Activated CD4-positive, alpha-beta T cell treated with anti-CD3 and anti-CD28 coated beads for 24 hours (primary cell): ENCODE results near the gene PAX5.

ENCODE experiments used
- DNase-seq, 2 donors: peaks; one replicate each; pipeline ENCODE4 v3.0.0-alpha.2; 2020; ENCODE audit warnings: low read depth in 2 of 2

The PAX5 gene

DNA sequence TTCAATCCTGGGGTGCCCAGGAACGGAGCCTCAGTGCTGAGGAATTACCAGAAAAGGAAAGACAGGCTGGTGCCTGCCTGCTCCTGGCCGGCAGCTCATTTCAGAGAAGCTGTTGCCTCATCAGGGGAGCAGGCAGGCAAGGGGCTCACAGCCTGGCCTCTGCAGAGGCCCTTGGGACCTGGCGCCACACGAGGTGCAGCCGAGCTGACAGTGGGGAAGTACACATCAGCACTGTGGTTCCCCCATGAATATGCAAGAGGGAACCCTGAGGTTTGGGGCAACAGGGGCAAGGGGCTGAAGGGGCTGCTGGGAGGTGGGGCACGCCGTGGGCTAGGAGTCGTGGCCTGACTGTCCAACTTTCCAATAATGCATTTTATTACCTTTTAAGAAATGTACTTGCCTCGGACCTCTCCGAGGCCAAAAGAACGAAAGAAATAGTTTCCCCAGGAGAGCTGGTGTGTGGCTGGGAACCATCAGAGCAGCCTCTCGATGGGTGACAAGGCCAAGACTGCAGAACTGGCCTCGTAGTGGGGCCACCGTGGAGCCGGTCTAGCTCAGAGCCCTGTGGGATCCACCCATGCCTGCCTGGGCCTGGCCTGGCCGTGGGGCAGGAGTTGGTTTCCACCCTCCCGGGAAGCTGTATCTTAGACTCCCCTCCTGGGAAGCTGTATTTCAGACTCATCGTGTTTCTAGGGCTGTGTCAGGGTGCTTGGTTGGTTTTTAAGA lies 198.6 kb downstream of the PAX5 start:
- no peak for DNase-seq

DNA sequence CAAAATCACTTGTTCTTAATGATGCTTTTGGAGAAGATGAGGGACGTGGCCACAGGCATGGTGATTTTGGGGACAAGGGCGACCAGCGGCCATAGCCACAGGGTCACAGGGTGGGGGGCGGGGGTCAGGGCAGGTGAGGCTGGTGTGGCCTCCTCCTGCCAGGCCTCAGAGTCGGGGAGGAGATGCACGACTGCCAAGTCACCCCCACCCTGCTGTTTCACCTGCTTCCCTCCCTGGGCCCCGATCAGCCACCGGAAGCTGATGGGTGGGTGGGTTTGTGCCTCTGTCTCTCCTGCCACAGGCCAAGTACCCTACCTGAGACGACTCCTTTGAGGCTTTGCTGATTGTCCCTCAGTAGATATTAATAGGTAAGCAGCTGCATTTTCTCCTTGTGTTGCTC lies 199.3 kb downstream of the PAX5 start:
- DNase-seq = no peak

DNA sequence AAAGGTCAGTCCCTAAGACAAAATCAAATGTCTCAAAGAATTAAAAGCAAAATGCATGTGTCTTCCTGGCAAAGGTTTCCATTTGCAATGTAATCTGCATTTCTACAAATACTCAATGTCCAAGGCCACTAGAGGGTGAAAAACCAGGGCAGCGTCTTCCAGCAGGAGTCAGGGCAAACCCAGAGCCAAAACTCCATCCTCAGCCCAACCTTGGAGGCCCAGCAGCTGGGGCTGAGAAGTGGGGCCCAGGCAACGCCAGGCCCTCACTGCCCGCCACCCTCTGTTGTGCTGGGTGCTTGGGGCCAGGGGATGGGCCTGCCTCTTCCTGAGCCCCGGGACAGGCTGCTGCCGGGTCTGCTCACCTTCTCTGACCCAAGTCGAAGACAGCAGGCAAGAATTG lies 200.1 kb downstream of the PAX5 start:
- no peak for DNase-seq

DNA sequence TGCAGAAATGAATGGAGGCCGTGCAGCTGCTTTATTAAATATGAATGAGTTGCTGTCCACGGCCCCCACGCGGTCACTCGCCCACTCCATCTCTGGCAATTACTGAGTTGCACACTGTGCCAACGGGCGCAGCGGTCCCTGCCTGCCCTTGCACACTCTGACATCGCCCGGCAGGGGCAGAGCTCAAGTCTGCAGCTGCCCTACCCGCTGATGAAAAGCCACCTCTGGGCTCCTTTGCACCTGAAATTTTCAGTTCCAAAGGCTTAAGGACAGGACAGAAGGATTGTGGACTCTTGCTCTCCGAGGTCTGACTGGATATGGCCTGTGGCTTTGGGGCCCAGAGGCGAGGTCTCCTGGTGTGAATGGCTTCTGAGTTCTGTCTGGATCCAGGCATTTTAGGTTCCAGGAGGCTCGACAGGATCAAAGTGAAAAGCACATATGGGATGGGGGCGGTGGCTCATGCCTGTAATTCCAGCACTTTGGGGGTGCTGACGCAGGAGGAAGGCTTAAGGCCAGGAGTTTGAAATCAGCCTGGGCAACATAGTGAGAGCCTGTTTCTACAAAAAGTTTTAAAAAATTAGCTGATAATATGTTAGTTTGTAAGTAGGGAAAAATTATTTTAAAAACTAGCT lies 201.8 kb downstream of the PAX5 start:
- no peak for DNase-seq

DNA sequence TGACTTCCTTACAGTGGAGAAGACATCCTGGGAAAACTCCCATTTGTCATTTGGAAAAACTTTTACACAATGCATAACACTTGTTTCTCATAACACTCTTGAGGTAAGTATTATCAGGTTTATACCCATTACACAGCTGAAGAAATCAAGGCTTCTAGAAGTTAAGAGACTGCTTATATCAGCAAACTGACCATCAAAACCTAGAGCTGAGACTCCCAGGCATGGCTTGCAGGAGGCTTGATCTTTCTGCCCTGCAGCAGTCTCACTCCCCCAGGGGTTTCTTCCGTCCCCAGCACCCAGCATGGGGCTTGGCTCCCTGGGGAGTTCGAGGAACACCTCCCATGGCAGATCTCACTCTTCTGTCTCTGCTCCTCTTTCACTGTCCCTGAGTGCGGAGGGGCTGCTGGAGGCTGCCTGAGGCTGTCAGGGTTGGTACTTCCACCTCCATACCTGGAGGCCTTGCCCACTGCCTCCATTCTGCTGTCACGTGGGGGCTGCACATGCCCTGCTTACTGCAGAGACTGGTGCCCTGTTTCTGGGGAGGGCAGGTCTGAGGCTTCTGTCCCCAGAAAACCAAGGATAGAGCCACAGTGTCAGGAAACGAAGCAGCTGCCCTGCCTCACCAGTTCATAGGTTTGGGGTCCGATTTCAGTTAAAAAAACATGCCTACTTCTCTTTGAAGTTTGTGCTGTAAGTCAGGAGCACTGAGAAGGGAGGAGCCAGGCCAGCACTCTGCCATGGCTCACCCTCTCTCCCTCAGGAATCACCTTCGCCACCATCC lies 202.5 kb downstream of the PAX5 start:
- no peak for DNase-seq

DNA sequence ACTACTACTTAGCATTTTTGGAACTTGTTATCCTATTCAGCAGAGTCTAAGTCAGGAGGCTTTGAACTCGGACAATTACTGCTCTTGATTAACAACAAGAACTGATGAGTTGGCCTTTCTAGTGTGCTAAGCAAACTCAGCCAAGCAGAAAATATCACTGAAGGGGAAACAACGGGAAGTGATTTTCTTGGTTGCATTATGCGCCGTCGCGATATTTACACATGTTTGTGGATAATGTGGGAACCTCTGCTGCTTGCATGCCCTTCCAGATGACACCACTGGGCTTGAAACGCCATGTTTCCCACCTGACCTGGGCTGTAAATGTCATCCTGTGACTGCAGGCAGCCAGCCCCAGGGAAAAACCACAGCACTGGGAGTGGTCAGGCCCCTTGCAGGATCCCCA lies 205.5 kb downstream of the PAX5 start:
- DNase-seq = no peak

DNA sequence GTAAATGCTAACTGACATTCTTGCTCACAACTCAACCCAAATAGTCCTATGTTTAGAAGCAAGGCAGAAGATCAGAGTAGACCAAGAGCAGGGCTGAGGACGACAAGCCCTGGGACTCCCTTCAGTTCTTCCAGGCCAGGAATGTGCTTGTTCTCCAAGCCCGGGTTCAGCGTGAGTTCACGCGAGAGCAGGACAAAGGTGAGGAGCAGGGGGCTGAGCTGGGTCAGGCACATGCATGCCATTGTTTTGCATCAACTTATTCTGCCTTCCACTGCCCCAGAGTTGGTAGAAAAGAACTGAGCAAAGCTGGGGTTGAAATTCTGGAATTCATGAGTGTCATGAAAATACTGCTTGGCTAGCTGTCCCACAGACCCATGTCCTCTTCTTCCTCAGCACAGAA lies 206.5 kb downstream of the PAX5 start:
- DNase-seq = no peak

DNA sequence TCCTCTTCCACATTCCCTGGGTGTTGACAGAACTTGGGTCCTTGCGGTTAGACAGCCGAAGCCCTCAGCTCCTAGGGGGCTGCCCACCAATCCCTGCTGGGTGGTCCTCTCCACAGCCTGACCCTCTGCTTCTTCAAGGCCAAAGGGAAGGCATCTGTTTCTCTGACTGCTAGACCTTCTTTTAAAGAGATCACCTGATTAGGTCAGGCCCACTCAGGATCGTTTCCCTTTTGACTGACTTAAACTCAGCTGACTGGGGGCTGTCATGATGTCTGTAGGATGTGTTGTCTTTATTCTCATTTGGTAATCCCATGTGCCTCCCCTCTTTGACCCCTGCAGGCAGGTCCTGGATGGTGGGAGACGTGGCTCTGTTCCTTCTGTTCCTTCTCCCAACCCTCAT lies 207.5 kb downstream of the PAX5 start:
- DNase-seq = no peak

DNA sequence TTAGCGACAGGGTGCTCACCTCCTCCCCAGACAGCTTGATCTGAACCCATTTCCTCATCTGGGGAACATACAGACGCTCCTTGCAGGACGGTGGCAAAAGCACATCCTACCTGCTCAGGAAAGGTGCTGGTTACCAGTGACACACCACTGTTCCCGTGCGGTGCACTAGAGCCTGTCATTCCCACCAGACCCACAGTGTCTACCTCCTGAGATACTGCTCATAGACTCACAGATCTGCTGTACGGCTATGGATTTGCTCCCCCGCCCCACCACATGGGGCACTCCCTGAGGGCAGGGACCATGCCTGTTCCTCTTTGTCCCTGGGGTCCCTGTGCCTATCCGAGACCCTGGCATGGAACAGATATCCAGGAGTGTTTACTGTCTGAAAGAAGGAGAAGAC lies 208.9 kb downstream of the PAX5 start:
- no peak for DNase-seq

DNA sequence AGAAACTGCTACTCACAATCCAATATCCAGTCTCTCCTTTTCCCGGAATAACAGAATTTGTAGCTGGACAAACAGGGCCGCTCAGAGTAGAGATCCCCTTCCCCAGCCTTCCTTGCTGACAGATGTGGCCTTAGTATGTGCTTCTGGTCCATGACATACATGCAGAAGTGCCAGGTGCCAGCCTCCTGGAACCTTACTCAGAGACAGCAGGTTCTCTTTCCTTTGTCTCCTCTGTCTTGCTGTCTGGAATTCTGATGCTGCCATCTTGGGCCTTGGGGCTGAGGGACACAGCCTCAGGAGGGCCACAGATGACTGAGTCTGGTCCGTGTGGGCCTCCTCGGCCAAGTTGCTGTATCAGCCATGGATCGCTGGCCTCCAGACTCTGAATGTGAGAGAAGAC lies 210.1 kb downstream of the PAX5 start:
- no peak for DNase-seq

DNA sequence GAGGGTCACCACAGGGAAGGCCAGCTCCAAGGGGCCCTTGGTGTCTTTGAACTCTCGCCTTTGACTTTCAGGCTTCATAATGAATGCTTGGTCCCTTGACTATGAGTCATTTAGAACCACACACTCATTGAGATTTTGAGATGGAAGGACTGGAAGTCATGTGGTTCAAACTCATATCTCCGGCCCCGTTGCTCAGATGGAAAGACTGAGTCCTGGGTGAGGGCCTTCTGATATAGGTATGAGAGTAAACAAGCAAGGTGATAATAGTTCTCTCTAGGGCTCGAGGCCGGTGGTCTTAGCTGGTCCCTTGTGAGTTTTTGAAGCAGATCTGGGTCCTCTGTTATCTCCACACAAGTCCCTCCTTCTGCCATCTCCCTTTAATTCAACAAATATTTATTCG lies 210.6 kb downstream of the PAX5 start:
- no peak for DNase-seq

DNA sequence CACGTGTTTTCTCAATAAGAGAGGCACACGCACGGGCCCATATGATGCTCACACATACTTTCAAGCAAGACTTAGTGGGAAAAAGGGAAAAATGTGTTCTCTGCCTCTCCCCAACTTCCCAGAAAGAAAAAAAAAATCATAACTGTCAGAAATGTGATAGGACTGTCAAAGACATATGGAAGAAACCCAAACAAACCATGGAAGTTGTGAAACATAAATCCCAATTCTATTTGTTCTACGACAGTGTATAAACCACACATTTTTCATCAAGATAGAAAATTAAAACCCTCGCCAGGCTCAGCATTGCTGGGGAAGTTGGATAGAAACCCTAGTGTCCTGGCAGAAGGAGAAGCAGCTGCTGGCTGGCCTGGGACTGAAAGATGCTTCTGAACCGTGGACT lies 211.9 kb downstream of the PAX5 start:
- no peak for DNase-seq

DNA sequence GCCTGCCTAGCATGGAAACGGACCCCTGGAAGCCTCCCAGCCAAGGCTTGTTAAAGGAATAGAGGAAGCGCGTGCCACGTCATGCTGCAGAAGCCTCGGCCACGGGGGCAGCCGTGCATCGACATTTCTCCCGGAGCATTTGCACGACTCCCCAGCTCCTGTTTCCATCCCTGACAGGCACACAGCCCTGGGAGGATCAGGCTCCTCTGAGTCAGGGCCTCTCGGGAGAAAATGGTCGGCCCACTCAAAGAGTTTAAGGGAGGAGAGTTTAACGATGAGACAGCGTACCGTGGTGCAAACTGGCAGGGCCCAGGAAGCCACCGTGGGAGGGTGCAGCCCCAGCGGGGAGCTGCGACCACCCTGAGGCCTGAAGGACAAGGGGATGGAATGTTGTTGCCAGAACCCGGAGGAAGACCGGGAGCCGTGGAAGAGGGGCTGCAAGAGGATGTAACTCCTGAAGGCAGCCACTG lies 213.6 kb downstream of the PAX5 start:
- DNase-seq = no peak

DNA sequence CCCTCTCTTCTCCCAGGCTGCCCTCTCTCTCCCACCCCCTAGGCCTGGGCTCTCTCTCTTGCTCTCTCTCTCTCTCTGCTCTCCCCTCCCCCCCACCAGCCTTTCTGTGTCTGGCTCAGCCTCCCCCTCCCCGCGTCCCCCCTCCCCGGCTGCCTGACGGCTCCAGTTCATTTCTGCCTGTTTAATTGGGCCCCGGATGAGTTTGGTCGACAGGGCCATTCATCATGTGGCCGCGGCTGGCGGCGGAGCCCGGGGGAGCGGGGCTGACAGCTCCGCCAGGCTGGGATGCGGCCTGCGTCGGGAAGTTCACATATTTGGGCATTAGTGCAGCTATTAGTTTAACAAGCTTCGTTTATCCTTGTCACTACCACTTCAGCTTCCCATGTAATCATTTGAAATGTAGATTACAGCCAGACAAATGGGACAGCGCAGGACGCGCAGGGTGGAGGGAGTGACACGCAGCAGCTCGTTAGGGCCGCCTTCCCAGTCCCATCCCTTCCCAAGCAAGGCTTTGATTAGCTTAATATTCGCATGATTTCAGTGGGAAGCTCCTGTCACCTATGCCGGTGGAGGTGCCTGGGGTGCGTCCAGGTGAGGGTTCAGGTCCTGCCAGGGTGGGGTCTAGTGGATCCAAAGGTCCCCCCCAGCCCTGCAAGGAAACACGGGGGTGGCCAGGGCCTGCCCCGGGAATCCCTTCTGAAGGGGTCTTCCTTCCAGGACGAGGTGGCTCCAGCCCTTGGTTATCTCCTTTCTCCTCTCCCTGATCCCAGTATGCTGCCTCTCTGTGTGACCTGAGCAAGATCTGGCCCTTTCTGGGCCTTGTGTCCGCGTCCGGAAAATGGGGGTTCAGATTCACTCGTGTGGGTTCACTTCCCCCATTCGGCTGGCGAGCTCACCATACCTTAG lies 214.8 kb downstream of the PAX5 start:
- no peak for DNase-seq

DNA sequence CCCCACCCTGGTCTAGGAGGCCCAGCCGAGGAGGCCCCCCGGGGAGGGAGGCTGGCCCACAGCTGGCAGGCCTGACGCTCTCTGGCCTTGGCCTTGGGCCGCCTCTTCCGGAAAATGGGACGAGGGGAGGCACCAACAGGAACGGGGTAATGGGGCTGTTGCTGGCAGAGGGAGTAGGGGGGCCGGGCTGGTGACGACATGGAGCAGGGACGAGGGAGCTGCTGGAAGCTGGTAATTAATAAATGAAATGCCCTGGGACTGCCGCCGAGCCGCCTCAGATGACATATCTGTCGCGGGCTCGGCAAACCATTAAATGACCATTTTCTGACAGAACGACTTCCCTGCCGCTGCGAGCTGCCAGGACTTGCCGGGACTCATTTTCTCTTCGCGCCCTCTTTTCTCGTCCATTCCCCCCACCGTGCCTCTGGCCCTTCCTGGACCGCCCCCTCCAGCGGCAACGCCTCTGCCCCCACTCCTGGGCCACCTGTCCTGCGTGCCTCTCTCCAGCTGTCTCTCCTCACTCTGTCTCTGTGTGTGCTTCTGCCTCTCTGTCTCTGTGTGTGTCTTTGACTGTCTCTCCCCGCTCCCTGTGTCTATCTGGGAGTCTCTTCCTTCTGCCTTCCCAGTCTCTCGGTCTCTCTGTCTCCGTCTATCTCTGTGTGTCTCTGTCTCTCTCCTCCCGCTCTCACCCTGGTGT lies 215.7 kb downstream of the PAX5 start:
- no peak for DNase-seq

DNA sequence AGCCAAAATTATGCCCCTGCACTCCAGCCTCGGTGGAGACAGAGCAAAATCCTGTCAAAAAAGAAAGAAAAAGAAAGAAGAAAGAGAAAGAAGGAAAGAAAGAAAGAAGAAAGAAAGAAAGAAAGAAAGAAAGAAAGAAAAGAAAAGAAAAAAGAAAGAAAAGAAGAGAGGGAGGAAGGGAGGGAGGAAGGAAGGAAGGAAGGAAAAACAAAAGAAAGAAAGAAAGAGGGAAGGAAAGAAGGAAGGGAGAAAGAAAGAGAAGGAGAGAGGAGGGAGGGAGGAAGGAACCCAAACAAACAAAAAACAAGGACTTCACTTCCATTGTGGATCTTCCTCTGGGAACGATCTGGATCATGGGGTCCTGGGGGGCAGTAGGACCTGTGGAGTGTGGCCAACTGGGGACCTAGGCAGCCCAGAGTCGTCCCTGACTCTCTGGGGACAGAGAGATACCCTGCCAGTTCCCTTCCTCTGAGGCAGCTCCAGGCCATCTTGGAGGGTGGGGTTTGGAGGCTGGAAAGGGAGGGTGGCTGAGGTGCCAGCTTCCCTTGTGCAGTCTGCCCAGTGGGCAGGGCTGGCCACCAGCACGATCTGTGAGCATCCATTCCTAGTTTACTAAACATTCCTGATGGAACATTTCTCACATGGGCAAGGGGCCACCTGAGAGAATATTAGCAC lies 216.8 kb downstream of the PAX5 start:
- no peak for DNase-seq

DNA sequence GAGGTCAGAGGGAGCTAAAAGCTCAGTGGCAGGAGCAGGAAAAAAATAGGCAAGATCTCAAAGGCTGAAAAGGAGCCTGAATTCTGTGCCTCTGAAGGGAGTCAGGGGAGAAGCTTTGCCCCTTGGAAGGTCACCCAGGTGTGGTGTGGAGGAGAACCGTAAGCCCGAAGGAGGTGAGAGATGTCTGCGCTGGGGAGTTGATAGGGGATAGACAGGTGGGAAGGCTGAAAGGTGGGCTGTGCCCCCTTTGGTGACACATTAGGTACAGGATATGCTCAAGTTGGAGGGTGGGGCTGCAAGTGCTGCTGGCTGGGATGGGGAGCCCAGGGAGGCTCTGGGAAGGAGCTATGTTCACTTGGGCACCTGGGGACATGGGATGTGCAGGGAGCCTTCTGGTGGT lies 217.7 kb downstream of the PAX5 start:
- no peak for DNase-seq

DNA sequence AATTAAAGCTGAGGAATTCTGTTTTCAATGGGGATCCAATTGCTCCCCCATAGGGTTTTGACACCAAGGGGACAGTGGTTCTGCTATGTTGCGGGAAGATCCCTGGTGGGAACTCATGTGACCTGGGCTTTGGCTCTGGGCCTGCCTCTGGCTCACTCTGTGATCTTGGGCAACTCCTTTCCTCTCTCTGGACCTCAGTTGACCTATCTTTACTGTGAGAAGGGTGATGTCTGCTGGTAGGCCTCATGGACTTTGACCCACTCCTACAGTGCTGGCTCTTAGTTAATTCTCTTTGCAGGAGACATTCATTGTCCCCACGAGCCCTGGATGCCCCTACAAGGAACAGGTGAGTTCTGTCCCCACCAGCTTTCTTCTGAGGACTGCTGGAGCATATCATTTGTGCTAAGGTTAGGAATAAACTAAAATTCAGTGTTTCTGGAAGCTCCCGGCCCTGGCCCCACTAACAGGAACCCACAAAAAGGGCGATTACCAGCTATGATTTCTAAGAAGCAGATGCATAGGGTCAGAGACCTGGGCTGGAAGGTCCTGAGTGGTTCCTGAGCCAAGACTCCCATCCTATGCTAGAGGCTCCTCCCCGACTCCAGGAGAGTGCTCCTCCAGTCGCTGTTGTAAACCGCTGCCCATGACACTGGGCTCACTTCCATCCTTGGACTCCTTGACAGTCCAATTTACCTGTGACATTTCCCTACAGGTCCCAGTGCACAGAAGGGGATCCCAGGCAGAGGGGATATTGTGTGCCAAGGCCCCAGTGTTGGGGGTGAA lies 218.3 kb downstream of the PAX5 start:
- DNase-seq = no peak

DNA sequence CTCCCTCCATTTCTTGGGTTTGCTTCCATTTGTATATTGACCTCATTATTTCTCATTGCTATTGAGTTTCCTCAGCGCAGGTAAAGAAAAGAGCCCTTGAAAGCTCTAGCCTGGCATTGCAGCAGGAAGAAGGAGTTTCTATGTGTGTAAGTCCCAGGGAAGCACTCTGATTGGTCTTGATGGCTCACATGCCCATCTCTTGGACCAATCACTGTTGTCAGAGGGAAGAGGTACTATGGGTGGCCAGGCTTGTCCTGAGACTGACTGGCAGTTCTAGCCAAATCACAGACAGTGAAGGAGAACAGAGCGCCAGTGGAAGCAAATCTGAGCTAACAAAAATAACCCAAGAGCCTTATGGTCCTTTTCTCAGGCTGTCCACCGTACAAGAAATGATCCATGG lies 219.0 kb downstream of the PAX5 start:
- no peak for DNase-seq

DNA sequence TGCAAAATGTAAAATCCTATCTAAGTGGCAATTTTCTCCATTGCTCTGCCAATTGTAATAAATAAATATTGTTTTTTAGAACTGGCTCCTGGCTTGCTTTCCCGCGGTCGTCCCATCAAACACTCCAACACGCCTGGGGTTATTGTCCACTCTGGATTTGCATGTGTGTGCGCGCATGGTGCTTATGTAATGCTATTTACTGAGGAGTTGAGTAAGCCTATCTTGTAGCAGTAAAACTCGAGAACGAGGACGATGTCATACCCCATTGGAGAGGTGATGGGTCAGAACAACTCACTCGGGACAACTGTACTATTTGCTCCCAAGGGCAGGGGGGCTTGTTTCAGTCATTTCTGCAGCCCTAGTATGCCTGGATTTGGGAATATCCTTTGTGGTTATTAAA lies 220.9 kb downstream of the PAX5 start:
- DNase-seq = no peak
